ENCODE data around the gene ADRA1B.

DNA sequence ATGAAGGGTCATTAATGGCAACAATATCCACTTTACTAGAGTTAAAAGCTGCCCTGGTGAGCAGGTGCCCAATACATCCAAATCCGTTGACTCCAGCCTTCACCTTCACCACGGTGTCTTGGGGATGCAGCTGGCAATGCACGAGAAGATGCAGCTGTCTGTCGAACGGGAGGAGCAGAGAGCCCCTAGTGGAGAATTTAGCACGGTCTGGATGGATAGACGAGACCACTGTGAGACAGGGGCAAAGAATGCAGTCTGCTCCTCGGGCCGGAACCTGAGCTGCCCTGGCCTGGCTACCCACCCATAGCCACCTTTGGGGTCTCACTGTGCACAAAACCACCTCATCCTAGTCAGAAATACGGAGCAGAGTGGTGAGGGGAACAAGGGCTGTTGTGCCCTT is 35.1 kb downstream of the ADRA1B start:
- TF ChIP-seq POLR2A (IDR thresholded peaks at IDR 0.05) (no peak), EP300 (IDR thresholded peaks at IDR 0.05; ENCODE audit: low read depth) (no peak)
- TF ChIP-seq, protein P1, sequence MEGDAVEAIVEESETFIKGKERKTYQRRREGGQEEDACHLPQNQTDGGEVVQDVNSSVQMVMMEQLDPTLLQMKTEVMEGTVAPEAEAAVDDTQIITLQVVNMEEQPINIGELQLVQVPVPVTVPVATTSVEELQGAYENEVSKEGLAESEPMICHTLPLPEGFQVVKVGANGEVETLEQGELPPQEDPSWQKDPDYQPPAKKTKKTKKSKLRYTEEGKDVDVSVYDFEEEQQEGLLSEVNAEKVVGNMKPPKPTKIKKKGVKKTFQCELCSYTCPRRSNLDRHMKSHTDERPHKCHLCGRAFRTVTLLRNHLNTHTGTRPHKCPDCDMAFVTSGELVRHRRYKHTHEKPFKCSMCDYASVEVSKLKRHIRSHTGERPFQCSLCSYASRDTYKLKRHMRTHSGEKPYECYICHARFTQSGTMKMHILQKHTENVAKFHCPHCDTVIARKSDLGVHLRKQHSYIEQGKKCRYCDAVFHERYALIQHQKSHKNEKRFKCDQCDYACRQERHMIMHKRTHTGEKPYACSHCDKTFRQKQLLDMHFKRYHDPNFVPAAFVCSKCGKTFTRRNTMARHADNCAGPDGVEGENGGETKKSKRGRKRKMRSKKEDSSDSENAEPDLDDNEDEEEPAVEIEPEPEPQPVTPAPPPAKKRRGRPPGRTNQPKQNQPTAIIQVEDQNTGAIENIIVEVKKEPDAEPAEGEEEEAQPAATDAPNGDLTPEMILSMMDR (IDR thresholded peaks at IDR 0.05): no peak

All from transverse colon (tissue), 3 donors.